ENCODE measurements around the gene LSM10.

GRCh38 chr1:36366091-36366661, 31.5 kb downstream of the LSM10 start:
- TF ChIP-seq CTCF (conservative IDR thresholded peaks at IDR 0.05 in 1 of 2, IDR thresholded peaks at IDR 0.05 in 1 of 2; ENCODE audit: low read depth in 1 of 2, low read length in 2 of 2) (peak in 1 of 2 donors; percentile 18), EZH2 (IDR thresholded peaks at IDR 0.05; ENCODE audit: low read length, missing control alignments) (no peak)
